GM23338 (cell line): ENCODE results near the gene NECTIN1. TPM values are rescaled to one million over a fixed set of nuclear protein-coding genes. Genes with fewer than 3 reads are reported as not detected.

Source experiments
- ATAC-seq: fragments of 200-7000 bp; cut with Tn5 transposase; 3 replicates; pipeline ENCODE4 v1.9.1; 2020
- DNase-seq: peaks from one replicate; pipeline ENCODE4 v3.0.0-alpha.2; 2015; ENCODE audit warnings: low spot score
- H2AFZ ChIP-seq: fragments of 200-600 bp; sonication (generic); 2 replicates; pipeline ENCODE4 v1.8.0; 2016; ENCODE audit warnings: antibody characterized with exemption, mild to moderate bottlenecking, moderate library complexity
- H3F3A ChIP-seq: fragments of 200-600 bp; sonication (generic); replicated peaks from 2 replicates; pipeline ENCODE4 v1.8.0; 2017; ENCODE audit warnings: antibody characterized with exemption, mixed run types, low read depth
- H3K27ac ChIP-seq: fragments of 200-600 bp; sonication (generic); 2 replicates; pipeline ENCODE4 v1.6.1; 2016; ENCODE audit warnings: low read depth
- H3K27me3 ChIP-seq: fragments of 200-600 bp; sonication (generic); 2 replicates; pipeline ENCODE4 v1.8.0; 2016; ENCODE audit warnings: mild to moderate bottlenecking, mixed run types, moderate library complexity; ENCODE audit not compliant: insufficient read depth
- H3K36me3 ChIP-seq: fragments of 200-600 bp; sonication (generic); 2 replicates; pipeline ENCODE4 v1.8.0; 2016; ENCODE audit warnings: mild to moderate bottlenecking; ENCODE audit not compliant: insufficient read depth
- H3K4me1 ChIP-seq: fragments of 200-600 bp; sonication (generic); 2 replicates; pipeline ENCODE4 v1.8.0; 2016; ENCODE audit warnings: mild to moderate bottlenecking, moderate library complexity; ENCODE audit not compliant: insufficient read depth
- H3K4me2 ChIP-seq: fragments of 200-600 bp; sonication (generic); 2 replicates; pipeline ENCODE4 v1.7.1; 2017; ENCODE audit warnings: mixed run types
- H3K4me3 ChIP-seq: fragments of 200-600 bp; sonication (generic); 2 replicates; pipeline ENCODE4 v1.6.1; 2016; ENCODE audit warnings: mixed run types
- H3K79me2 ChIP-seq: fragments of 200-600 bp; sonication (generic); replicated peaks from 2 replicates; pipeline ENCODE4 v1.8.0; 2017; ENCODE audit warnings: mild to moderate bottlenecking; ENCODE audit not compliant: insufficient read depth
- H3K9me2 ChIP-seq: fragments of 200-600 bp; sonication (generic); 2 replicates; pipeline ENCODE4 v1.8.0; 2017; ENCODE audit not compliant: insufficient read depth
- H4K20me1 ChIP-seq: fragments of 200-600 bp; sonication (generic); replicated peaks from 2 replicates; pipeline ENCODE4 v1.8.0; 2017; ENCODE audit warnings: mild to moderate bottlenecking; ENCODE audit not compliant: insufficient read depth
- H3K27ac Mint-ChIP-seq: 2 replicates; pipeline ENCODE4 v1.8.0; 2020; ENCODE audit warnings: inconsistent platforms, mild to moderate bottlenecking, moderate library complexity, mixed read lengths
- H3K27me3 Mint-ChIP-seq: 3 replicates; pipeline ENCODE4 v1.8.0; 2022; ENCODE audit warnings: low read depth, mild to moderate bottlenecking, moderate library complexity, mixed read lengths, inconsistent platforms; ENCODE audit not compliant: insufficient read depth, poor library complexity
- H3K36me3 Mint-ChIP-seq: 3 replicates; pipeline ENCODE4 v1.8.0; 2021; ENCODE audit warnings: low read depth, mild to moderate bottlenecking, inconsistent platforms, moderate library complexity, mixed read lengths
- H3K4me1 Mint-ChIP-seq: 3 replicates; pipeline ENCODE4 v1.8.0; 2020; ENCODE audit warnings: mild to moderate bottlenecking, inconsistent platforms, mixed read lengths
- H3K4me3 Mint-ChIP-seq: 3 replicates; pipeline ENCODE4 v1.8.0; 2021; ENCODE audit warnings: moderate library complexity, mild to moderate bottlenecking, inconsistent platforms, mixed read lengths
- H3K9me3 Mint-ChIP-seq: 3 replicates; pipeline ENCODE4 v1.8.0; 2020; ENCODE audit warnings: moderate library complexity, mild to moderate bottlenecking, inconsistent platforms, mixed read lengths
- CREB1 ChIP-seq: fragments of 250-450 bp; sonication (Bioruptor Pico); IDR thresholded peaks from 2 replicates; pipeline ENCODE4 v1.5.0; 2020; ENCODE audit warnings: low read depth, mild to moderate bottlenecking, moderate library complexity
- CTCF ChIP-seq, 2 experiments: fragments of 200-600 bp in 1 of 2; sonication (generic) in 1 of 2; conservative IDR thresholded peaks; 2 replicates each; pipeline versions ENCODE4 v1.5.1 to v1.6.1; 2016 to 2017; ENCODE audit warnings: antibody characterized with exemption in 2 of 2, low read depth in 2 of 2, mild to moderate bottlenecking in 2 of 2, moderate library complexity in 1 of 2
- ETS1 ChIP-seq: IDR thresholded peaks from 2 replicates; pipeline ENCODE4 v1.6.1; 2016; ENCODE audit warnings: antibody characterized with exemption
- EZH2 ChIP-seq: fragments of 200-600 bp; sonication (generic); IDR thresholded peaks from one replicate; pipeline ENCODE4 v1.8.0; 2017; ENCODE audit warnings: antibody characterized with exemption, mild to moderate bottlenecking, low read depth; ENCODE audit not compliant: unreplicated experiment
- EZH2phosphoT487 ChIP-seq: fragments of 200-600 bp; sonication (generic); IDR thresholded peaks from one replicate; pipeline ENCODE4 v1.8.1; 2018; ENCODE audit warnings: antibody characterized with exemption; ENCODE audit not compliant: unreplicated experiment
- JUNB ChIP-seq: IDR thresholded peaks from one replicate; pipeline ENCODE4 v1.6.1; 2016; ENCODE audit warnings: antibody characterized with exemption; ENCODE audit not compliant: unreplicated experiment
- NANOG ChIP-seq: IDR thresholded peaks from 2 replicates; pipeline ENCODE4 v1.6.1; 2016; ENCODE audit warnings: antibody characterized with exemption, borderline replicate concordance
- POLR2AphosphoS5 ChIP-seq: IDR thresholded peaks from 2 replicates; pipeline ENCODE4 v1.6.1; 2016; ENCODE audit warnings: antibody characterized with exemption, low read depth
- REST ChIP-seq: IDR thresholded peaks from one replicate; pipeline ENCODE4 v1.6.1; 2018; ENCODE audit warnings: antibody characterized with exemption; ENCODE audit not compliant: unreplicated experiment
- STAT1 ChIP-seq: IDR thresholded peaks from one replicate; pipeline ENCODE4 v1.6.1; 2016; ENCODE audit warnings: antibody characterized with exemption; ENCODE audit not compliant: unreplicated experiment
- ZNF114 ChIP-seq: fragments of 250-450 bp; sonication (Bioruptor Pico); IDR thresholded peaks from 2 replicates; pipeline ENCODE4 v1.5.0; 2020; ENCODE audit warnings: mild to moderate bottlenecking, moderate library complexity
- ZNF331 ChIP-seq: fragments of 250-450 bp; sonication (Bioruptor Pico); IDR thresholded peaks from 2 replicates; pipeline ENCODE4 v1.5.0; 2020; ENCODE audit warnings: low read depth, mild to moderate bottlenecking, moderate library complexity
- polyA plus RNA-seq: library from polyadenylated mRNA; unstranded; fragments of >200 nt; fragmentation: Nextera tagmentation; extraction: Ambion mirVana; gene quantifications from 2 replicates; pipeline ENCODE4 v1.2.1, GENCODE V29; 2016
- total RNA-seq: library from RNA; depleted of rRNA; stranded (reverse); fragments of >200 nt; shearing (Covaris generic); gene quantifications from 2 replicates; pipeline ENCODE4 v1.2.3, GENCODE V29; 2014
- TF ChIP-seq, protein P1 (sequence below): fragments of 250-450 bp; sonication (Bioruptor Pico); IDR thresholded peaks from 2 replicates; pipeline ENCODE4 v1.5.0; 2020; ENCODE audit warnings: mild to moderate bottlenecking, moderate library complexity

The NECTIN1 gene
- total and polyA plus RNA-seq, 2 experiments from 2014 or later: 18.7 to 56.3 TPM

DNA sequence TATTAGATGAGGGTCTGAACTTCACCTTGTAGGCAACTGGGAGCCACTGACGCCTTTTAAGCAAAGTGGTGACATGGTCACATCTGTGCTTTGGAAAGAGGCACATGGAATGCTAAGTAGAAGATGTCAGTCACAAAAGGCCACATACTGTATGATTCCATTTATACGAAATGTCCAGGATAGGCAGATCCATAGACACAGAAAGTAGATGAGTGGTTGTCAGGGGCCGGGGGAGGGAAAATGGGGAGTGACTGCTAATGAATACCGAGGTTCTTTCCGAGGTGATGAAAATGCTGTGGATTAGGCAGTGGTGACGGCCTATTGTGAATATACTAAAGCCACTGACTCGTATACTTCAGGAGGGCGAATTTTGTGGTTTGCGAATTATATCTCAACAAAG is 20.6 kb downstream of the NECTIN1 start:
- H3K36me3 Mint-ChIP-seq: peaks cover 14% of the 10 kb centered on the region

More for the DNA sequence above, 20.6 kb downstream of the NECTIN1 start:
- Histone ChIP-seq H3K4me3 (no peak overlapping the region), H3K27me3 (no peaks in the 10 kb centered on the region), H3K27ac (no peak overlapping the region), H2AFZ (no peak overlapping the region), H3K9me2 (no peaks in the 10 kb centered on the region), H3K4me1 (peaks cover 16% of the 10 kb centered on the region; the same call in 1 of the 2 replicates), H3K4me2 (no peak overlapping the region), H3F3A (no peaks in the 10 kb centered on the region), H3K79me2 (peaks cover 96% of the 10 kb centered on the region), H4K20me1 (peaks cover 88% of the 10 kb centered on the region), H3K36me3 (no peaks in the 10 kb centered on the region)
- no peaks in the 10 kb centered on the region for H3K9me3 Mint-ChIP-seq
- ATAC-seq (no peak), DNase-seq (no peak)
- no peak overlapping the region for H3K4me3 Mint-ChIP-seq
- peaks cover 23% of the 10 kb centered on the region for H3K27me3 Mint-ChIP-seq
- no peak for TF ChIP-seq ZNF331 (CRISPR knock-in tag)
- no peak for TF ChIP-seq JUNB
- TF ChIP-seq ETS1: no peak
- TF ChIP-seq ZNF114: no peak
- TF ChIP-seq EZH2: no peak
- no peak for TF ChIP-seq CREB1 (CRISPR knock-in tag)
- TF ChIP-seq POLR2AphosphoS5: no peak
- TF ChIP-seq, protein P1, sequence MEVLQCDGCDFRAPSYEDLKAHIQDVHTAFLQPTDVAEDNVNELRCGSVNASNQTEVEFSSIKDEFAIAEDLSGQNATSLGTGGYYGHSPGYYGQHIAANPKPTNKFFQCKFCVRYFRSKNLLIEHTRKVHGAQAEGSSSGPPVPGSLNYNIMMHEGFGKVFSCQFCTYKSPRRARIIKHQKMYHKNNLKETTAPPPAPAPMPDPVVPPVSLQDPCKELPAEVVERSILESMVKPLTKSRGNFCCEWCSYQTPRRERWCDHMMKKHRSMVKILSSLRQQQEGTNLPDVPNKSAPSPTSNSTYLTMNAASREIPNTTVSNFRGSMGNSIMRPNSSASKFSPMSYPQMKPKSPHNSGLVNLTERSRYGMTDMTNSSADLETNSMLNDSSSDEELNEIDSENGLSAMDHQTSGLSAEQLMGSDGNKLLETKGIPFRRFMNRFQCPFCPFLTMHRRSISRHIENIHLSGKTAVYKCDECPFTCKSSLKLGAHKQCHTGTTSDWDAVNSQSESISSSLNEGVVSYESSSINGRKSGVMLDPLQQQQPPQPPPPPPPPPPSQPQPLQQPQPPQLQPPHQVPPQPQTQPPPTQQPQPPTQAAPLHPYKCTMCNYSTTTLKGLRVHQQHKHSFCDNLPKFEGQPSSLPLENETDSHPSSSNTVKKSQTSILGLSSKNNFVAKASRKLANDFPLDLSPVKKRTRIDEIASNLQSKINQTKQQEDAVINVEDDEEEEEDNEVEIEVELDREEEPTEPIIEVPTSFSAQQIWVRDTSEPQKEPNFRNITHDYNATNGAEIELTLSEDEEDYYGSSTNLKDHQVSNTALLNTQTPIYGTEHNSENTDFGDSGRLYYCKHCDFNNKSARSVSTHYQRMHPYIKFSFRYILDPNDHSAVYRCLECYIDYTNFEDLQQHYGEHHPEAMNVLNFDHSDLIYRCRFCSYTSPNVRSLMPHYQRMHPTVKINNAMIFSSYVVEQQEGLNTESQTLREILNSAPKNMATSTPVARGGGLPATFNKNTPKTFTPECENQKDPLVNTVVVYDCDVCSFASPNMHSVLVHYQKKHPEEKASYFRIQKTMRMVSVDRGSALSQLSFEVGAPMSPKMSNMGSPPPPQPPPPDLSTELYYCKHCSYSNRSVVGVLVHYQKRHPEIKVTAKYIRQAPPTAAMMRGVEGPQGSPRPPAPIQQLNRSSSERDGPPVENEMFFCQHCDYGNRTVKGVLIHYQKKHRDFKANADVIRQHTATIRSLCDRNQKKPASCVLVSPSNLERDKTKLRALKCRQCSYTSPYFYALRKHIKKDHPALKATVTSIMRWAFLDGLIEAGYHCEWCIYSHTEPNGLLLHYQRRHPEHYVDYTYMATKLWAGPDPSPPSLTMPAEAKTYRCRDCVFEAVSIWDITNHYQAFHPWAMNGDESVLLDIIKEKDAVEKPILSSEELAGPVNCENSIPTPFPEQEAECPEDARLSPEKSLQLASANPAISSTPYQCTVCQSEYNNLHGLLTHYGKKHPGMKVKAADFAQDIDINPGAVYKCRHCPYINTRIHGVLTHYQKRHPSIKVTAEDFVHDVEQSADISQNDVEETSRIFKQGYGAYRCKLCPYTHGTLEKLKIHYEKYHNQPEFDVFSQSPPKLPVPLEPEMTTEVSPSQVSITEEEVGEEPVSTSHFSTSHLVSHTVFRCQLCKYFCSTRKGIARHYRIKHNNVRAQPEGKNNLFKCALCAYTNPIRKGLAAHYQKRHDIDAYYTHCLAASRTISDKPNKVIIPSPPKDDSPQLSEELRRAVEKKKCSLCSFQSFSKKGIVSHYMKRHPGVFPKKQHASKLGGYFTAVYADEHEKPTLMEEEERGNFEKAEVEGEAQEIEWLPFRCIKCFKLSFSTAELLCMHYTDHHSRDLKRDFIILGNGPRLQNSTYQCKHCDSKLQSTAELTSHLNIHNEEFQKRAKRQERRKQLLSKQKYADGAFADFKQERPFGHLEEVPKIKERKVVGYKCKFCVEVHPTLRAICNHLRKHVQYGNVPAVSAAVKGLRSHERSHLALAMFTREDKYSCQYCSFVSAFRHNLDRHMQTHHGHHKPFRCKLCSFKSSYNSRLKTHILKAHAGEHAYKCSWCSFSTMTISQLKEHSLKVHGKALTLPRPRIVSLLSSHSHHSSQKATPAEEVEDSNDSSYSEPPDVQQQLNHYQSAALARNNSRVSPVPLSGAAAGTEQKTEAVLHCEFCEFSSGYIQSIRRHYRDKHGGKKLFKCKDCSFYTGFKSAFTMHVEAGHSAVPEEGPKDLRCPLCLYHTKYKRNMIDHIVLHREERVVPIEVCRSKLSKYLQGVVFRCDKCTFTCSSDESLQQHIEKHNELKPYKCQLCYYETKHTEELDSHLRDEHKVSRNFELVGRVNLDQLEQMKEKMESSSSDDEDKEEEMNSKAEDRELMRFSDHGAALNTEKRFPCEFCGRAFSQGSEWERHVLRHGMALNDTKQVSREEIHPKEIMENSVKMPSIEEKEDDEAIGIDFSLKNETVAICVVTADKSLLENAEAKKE (CRISPR knock-in tag): no peak
- no peak for TF ChIP-seq STAT1
- TF ChIP-seq NANOG: no peak
- TF ChIP-seq CTCF (conservative IDR thresholded peaks at IDR 0.05; ENCODE audit: low read depth in 2 of 2): no peak
- TF ChIP-seq EZH2phosphoT487: no peak
- no peak for TF ChIP-seq REST
- H3K27ac Mint-ChIP-seq: no peak overlapping the region
- peaks cover 65% of the 10 kb centered on the region for H3K4me1 Mint-ChIP-seq
